NK-92 (cell line): ENCODE results near the gene TMEM154.

Source experiments
- DNase-seq: peaks from one replicate; lab custom pipeline; 2025; ENCODE audit not compliant: unreplicated experiment; lab: John Stamatoyannopoulos, UW

The TMEM154 gene

DNA sequence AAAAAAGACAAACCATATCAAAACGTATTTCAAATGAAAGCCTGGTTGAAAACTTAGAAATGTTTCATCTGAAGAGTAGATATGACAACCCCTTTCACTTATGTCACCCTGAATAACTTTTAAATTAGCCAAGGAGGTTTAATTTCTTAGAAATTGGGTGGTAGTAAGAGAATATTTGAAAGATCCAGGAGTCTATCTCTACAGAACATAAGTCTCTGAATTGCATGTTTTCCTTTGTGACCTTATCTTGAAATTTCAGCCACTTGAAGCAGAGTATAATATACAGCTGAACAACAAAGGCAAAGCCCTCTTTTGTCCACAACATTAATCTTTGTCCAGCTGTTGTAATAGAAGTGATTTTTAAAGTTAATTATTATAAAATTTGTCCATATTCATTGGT lies 49.5 kb downstream of the TMEM154 start:
- no peak for DNase-seq

DNA sequence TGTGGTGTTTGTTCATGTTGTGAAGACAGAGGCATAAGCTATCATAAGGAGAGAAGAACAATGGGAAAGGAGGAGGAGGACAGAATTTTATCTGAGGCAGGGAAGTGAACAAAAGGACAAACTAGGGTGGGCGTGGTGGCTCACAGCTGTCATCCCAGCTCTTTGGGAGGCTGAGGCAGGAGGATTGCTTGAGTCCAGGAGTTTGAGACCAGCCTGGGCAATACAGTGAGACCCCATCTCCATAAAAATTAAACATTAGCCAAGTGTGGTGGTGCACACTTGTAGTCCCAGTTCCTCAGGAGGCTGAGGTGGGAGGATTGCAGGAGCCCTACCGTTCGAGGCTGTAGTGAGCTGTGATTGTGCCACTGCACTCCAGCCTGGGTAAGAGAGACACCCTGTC lies 49.9 kb downstream of the TMEM154 start:
- no peak for DNase-seq

DNA sequence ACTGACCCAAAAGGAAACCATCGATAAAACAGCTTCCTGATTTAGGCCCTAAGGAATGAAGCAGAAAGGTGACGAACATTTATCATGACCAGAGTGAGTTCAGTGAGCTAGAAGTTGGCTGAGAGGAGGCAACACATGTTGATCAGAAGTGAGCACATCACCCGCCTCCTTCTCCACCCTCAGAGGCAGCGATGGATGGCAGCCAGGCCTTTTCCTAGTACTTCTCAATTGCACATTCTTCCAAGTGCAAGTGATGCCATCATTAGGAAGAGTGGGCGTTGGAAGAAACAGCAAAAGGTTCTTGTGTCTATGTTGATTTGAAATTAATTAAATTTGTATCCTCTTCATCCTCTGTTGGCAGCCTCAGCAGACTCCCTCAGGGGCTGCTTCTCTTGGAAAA lies 51.7 kb downstream of the TMEM154 start:
- no peak for DNase-seq

DNA sequence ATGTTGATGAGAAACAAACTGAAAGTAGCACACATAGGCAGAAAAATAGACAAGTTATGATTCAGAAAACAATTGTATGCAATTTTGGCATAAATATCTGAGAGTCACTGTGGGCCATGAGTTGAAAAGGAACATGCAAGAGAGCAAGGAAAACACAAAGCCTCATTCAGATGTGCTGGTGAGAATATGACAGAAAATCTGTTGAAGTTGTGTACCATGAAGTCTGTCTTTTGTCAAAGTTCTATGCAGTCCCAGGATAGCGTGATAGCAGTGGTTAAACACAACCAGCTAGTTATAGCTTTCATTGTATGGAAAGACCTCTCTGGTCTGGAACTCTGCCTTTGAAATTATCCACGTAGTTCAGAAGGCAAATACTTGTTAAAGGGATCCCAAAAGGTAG lies 53.0 kb downstream of the TMEM154 start:
- DNase-seq: no peak

DNA sequence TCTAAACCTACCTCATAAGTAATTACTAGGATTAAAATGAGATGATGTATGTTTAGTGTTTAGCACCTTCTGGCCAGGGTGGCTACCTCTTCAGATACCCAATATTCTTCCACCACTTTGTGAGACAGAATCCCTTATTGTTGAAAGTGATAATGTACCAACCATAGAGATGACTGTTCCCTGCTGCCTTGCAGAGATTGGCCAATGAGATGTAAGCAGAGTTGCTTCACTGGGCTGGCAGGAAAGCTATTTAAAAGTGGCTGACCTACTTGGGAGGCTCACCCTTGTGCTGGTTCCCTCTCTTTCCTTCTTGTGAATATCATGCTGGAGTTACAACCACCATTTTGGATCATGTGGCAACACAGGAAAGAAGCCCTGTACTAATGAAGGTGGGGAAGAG lies 58.9 kb downstream of the TMEM154 start:
- DNase-seq: no peak

DNA sequence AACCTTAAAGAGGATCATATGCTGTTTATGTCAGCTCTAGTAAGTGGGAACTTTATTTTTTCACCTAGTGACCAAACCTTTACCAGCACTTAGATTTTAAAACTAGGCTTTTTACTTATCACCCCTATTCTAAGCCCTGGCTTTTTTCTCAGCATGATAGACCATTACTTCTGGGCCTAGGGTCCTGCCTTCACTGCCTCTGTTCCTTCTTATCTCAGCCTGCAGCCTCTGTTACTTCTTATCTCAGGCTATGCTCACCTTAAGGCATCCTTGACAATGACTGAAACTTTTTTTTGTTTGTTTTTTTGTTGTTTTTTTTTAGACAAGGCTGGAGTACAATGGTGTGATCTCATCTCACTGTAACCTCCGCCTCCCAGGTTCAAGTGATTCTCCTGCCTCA lies 59.6 kb downstream of the TMEM154 start:
- no peak for DNase-seq

DNA sequence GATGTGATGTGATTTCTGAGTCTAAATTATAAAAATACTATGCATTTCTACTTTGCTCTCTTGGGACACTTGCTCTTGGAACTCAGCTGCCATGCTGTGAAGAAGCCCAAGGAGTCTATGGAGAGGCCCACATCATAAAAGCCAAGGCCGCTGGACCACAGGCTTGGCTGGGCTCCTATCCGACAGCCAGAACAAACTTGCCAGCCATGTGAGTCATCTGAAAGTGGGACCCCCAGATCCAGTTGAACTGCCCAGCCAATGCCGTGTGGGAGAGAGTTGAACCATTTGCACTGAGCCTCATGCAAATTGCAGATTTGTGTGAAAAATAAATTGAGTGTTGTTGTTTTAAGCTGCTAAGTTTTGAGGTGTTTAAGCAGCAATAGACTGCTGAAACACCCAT lies 60.2 kb downstream of the TMEM154 start:
- DNase-seq: no peak

DNA sequence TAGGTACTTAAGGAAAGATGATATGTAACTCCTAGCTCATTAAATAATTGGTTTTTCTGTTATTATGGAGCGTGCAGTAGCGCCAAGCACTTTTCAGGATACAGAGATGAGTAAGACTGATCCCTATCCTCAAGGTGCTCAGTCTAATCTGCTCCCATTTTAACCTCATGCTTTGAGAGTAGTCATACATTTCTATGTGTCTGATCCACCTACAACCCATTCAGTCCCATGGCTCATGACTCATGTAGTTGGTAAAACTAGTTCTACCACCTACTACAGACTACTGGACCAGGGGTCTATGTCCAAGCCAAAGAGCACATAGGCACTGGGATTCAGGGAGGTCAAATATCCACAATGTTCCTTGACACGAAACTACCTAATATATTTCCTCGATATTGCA lies 60.8 kb downstream of the TMEM154 start:
- no peak for DNase-seq

DNA sequence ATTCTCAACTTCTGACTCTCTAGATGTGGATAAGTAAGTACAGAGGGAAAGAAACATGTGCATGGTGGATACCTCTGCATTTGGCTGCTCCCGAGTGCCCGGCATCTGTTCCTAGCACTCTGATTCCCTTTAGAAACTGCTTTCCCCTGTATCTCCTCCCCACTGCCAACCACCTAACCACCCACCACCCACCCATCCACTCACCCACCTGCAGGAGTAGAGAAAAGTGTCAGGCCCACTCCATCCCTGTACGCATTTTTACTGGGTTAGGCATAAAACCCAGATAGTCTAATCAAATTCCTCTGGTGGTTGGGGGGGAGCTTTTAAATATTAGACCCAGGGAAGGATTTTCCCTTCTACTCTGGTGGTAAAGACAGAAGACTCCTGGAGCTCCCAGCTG lies 63.0 kb downstream of the TMEM154 start:
- DNase-seq: no peak

DNA sequence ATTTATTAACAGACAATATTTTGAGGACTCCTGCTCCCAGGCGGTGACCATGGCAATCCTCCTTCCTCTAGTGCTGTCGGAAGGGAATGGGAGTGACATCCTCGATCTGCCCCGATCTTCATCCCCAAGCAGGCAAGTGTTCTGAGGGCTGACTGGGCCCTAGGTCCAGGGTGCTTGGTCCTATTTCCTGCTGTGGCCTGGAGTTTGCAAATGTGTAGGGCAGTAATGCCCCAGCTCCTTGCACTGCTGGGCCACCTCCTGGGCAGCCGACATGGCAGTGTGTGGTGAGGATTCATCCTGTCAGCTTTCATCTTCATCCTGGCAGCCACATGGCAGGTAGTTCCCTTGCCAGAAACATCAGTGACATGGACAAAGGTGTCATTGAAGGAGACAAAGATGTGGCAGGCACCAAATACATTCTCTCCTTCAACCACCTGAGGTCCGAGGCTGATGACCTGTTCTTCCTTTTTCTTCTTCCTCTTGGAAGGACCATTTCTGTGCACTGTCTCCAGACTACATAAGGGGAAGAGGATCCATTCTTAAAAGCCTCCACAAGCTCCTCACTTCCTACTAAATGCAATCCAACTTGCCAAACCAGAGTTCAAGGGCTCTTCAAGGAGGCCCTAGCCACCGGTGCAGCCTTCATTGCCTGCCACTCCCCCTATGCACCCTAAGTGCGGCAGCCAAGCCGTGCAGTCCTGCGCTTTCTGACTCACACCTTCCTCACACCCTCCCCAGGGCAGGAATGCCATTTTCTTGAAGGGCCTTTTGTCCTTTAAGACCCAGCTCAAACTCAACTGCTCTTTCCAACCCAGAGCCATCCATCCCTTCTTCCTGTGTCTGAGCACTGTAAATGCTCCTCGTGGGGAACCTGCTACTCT lies 65.7 kb downstream of the TMEM154 start:
- no peak for DNase-seq

DNA sequence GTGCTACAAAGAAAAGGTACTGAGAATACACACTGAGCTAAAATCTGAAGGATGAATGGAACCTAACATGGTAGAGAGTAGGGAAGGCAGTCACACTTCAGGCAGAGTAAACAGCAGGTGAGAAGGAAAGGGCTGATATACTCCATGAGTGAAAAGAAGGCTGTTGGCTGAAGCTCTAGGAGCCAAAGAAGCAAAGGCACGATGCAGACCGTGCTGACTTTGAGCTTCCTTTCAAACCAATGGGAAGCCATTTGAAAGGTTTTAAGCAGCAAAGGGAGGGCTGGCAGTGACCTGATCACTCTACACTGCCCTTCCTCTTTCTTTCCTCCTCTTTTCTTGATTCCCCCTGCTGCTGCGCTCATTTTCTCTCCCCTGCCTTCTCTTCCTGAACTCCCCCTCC lies 66.4 kb downstream of the TMEM154 start:
- no peak for DNase-seq

DNA sequence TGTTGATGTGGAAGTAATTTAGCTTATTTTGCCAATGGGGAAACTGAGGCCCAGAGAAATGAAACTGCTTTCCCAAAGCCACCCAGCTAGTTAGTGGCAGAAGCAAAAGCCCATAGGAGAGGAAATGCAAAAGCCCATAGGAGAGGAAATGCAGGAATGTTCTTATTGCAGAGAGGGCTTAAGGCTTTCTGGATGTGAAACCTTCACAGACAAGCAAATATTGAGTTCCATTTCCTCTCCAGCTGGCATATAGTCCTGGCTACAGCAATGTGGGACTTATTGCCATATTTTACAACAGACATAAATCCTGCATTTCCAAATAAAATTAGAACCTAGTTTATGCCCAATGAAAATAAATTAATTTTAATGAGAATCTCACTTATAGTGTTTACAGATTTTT lies 69.7 kb downstream of the TMEM154 start:
- no peak for DNase-seq

DNA sequence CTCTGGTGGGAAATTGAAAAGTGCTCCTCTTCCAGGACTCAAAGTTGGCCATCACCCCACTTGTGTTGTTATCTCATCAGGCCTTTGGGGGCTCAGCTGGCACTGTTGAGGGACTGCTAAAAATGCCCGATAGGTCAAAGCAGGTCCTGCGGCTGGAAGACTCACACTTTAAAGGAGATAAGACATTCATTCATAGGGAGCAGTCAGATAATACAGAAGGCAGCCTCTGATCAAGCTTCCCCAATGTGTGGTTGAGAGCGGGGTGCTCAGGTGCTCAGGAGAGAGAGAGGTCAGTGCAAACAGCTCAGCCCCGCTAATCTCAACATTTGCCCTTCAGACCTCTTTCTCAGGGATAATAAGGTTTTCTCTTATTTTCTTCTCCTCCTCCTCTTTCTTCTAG lies 70.3 kb downstream of the TMEM154 start:
- DNase-seq: no peak

DNA sequence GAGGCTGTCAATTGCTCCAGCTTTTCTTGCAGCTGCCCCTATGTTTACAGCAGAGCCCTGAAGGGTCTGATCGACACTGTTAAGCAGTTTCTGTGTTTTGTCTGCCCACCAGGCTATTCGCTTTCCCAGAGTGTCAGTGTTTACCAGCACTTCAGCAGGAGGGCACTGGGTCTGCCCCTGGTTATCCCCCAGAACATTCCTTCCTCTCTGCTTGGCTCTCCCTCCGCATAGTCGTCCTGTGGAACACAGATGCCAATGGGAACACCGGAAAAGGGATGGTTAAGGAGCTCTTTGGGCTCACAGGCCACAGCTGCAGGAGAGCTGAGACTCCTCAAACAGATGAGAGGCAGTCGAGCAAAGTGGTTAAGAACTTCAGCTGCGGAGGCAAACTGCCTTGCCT lies 72.6 kb downstream of the TMEM154 start:
- no peak for DNase-seq

DNA sequence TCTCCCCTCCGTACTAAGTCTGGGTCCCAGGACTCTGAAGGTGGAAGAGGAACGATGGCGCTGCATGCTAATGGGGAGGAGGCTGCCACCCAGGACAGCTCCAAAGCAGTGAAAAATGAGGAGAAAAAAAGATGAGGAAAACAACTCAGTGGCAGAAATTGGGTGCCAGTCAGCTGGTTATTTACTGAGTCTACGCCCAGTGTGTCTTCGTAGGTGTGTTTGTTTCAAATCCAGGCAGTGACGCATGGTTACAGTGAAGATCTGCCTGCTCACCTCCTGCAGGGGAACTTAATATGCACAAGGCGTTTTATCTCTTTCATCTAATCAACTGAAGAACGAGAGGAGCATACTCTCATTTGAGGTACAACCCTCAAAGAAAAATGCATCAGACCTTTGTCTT lies 73.0 kb downstream of the TMEM154 start:
- DNase-seq: no peak

DNA sequence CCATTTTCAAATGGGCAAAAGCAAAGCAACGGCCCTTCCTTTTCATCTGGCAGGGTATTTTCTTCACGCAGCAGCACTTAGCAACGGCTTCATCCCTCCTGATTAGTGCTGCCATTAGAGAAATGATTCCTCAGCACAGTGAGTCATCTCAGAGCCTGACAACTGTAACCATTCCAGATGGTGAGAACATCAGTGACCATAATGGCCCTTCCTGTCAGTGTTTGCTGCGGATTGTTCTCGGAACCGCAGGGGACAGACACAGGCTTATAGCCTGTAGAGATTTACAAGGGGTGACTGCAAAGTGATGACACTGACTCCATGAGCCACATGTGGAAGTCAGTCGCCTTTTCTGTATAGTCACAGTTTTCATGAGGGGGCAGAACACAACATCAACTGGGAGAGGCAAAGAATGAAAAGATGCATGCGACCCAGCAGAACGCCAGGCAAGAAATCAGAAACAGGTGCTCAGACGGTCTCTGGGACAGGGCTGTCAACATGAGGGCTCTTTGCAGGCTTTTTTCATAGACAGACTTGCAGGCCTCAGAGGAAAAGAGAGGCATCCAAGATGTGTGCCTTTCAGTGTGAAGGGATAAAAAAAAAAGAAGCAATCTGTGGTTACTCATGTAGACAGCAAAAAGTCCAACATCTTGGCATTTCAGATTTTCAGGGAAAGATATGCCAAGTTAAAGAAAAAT lies 74.0 kb downstream of the TMEM154 start:
- DNase-seq: no peak

DNA sequence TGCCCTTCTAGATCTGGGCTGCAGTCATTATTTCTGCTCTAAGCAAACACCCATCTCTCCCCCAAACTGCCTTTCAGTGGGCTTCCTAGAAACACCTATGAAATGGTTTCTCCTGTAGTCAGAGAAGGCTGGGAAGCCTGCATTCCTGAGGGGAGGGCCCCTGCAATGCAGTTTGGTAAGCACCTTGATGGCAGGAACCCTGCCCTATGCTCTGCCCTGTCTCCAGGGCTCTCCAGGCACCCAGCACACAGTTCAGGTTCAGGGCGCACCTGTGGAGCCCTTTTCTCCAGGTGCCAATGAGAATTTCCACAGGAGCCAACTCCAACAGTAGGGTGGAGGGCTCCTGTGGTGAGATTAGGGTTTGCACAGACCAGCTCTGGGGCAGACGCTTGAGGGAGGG lies 74.8 kb downstream of the TMEM154 start:
- DNase-seq: no peak

DNA sequence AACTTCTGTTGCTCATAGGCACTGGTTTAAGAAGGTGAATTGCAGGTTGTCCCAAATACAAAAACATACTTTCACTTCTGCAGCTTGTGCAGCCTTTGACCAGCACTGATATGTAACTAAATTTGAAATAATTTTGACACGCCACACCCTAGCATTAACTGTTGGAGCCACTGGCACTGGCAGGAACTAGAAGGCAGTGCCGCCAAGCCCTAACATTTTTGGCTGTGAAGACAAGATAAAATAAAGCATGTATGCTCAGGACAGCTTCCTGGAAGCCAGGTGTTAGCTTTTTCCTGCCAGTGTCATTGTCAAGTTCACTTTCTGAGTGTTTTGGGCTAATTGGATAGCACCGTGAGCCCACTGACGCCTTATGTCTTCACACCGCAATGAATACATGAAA lies 78.6 kb downstream of the TMEM154 start:
- no peak for DNase-seq

DNA sequence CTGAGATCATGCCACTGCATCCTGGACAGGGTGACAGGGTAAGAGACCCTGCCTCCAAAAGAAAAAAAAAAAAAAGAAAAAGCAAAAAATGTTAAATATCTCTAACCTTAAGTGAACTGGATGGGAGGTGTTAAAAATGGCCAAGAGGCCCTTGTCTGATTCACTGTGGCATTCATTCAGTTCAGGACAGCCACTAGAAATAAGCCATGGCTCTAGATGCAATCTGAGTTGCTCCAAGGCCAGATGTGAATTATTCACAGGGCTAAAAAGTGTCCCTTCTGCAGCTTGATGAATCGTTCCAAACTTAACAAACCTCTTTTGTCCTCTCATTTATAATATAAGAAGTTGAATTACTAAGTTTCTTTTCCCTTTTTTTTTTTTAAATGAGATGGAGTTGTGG lies 80.2 kb downstream of the TMEM154 start:
- no peak for DNase-seq

DNA sequence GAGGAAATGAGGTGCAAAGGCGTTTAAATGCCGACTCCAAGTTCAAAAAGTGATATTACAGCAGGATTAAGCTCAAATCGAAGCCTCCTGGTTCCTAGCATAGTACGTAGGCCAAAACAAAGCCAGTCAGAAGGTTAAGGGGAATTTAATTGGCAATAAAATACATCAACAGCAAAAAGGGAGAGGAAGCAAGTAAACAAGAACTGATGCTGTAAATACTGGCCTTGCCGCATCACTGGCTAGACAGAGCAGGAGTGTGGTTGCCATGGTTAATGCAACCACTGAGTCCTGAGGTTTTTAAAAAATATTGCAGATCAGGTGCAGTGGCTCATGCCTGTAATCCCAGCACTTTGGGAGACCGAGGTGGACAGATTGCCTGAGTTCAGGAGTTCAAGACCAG lies 80.7 kb downstream of the TMEM154 start:
- DNase-seq: no peak

DNA sequence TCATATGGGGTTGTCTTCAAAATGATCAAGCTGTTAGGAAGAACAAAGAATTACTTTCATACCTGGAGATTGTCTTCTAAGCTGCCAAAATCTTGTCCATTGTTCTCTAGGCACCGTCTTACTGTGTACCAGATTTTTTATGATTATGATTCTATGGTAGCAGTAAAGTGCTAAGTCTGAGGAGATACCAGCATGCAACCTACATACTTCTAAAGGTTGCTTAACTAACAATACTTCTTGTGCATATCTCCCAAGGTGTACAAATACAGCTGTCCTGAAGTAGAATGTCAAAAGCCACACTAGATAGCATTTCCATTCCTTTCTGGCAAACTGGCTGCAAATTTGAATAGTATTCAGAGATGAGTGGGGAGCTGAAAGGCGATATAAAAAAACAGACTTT lies 81.3 kb downstream of the TMEM154 start:
- DNase-seq: no peak
